OCI-LY3 (cell line): ENCODE data around the gene WLS.

Source experiments
- CTCF ChIP-seq: fragments of 200-600, 300-600 bp; sonication (generic); IDR thresholded peaks from 2 replicates; pipeline ENCODE4 v1.5.1; 2014; ENCODE audit warnings: antibody characterized with exemption, low read length, low read depth
- EZH2phosphoT487 ChIP-seq: fragments of 200-600 bp; shearing (Covaris generic); IDR thresholded peaks from 2 replicates; pipeline ENCODE4 v1.6.1; 2018; ENCODE audit warnings: antibody characterized with exemption, mixed run types, low read depth

GRCh38 chr1:68278221-68278620 is 45.9 kb upstream of the WLS start:
- TF ChIP-seq CTCF (no peak), EZH2phosphoT487 (no peak)
